VCaP (cell line): ENCODE measurements around the gene ZNF484.
A peak's percentile ranks its signal among the peaks of the same experiment; 100 is the strongest.
"Not testable (repeated sequence)": the region's sequence is repeated elsewhere in the genome, so short reads cannot be mapped to it uniquely, and the experiment has no call there.

Source experiments
- H3K27ac ChIP-seq: fragments of 450-650 bp; 2 replicates; pipeline ENCODE4 v1.5.1; 2017
- TF ChIP-seq, protein P1 (sequence below): fragments of 450-650 bp; conservative IDR thresholded peaks from 2 replicates; pipeline ENCODE4 v1.5.1; 2017; ENCODE audit warnings: mild to moderate bottlenecking, moderate library complexity

ZNF484 gene

DNA sequence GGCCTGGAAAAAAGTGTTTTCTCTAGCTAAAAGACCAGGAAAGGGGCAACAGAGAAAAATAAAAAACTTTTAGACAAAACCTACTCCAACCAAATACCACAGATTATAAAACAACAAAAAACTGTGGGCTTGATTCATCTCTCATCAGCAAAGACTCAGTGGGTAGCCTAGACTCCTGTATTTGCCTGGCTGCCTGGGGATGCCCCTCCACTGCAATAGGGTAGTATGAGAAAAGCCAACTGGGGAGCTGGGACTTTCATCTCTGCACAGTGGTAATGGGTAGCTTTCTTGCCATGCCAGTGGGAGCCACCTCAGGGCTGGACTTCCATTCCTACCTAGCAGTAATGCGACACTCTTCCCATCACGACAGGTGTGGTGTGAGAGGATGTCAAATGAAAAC, 7.5 kb downstream of the ZNF484 start:
- TF ChIP-seq, protein P1, sequence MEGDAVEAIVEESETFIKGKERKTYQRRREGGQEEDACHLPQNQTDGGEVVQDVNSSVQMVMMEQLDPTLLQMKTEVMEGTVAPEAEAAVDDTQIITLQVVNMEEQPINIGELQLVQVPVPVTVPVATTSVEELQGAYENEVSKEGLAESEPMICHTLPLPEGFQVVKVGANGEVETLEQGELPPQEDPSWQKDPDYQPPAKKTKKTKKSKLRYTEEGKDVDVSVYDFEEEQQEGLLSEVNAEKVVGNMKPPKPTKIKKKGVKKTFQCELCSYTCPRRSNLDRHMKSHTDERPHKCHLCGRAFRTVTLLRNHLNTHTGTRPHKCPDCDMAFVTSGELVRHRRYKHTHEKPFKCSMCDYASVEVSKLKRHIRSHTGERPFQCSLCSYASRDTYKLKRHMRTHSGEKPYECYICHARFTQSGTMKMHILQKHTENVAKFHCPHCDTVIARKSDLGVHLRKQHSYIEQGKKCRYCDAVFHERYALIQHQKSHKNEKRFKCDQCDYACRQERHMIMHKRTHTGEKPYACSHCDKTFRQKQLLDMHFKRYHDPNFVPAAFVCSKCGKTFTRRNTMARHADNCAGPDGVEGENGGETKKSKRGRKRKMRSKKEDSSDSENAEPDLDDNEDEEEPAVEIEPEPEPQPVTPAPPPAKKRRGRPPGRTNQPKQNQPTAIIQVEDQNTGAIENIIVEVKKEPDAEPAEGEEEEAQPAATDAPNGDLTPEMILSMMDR: no peak

DNA sequence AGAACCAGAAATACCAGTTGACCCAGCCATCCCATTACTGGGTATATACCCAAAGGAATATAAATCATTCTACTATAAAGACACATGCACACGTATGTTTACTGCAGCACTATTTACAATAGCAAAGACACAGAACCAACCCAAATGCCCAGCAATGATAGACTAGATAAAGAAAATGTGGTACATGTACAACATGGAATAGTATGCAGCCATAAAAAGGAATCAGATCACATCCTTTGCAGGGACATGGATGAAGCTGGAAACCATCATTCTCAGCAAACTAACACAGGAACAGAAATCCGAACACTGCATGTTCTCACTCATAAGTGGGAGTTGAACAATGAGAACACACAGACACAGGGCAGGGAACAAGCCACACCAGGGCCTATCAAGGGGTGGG, 11.2 kb downstream of the ZNF484 start:
- H3K27ac ChIP-seq: not testable (repeated sequence)

More for the DNA sequence above, 7.5 kb downstream of the ZNF484 start:
- no peak overlapping the region for H3K27ac ChIP-seq

GRCh38 chr9:92864152-92864551, 13.7 kb downstream of the ZNF484 start:
- TF ChIP-seq, protein P1: no peak
- no peak overlapping the region for H3K27ac ChIP-seq

DNA sequence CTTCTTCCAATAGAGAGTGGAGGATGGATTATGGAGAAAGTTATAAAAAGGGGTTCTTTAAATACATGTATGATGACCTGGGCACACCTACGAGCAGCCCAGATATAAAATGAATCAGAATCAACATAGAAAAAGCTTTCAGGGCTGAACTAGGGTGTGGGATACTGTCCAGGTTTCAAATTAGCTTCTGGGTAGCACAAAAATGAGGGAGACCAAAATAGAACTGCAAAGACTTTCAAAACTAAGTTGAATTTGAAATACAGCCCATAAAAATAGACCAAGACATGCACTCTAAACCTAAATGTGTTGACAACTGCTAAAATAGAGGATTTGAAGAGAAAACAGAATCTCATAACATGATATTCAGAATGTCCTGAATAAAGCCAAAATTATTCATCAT, 17.0 kb downstream of the ZNF484 start:
- TF ChIP-seq, protein P1: no peak
- H3K27ac ChIP-seq: no peak overlapping the region

GRCh38 chr9:92857236-92857635, 20.6 kb downstream of the ZNF484 start:
- TF ChIP-seq, protein P1: no peak
- H3K27ac ChIP-seq: no peak overlapping the region

GRCh38 chr9:92853716-92854115, 24.1 kb downstream of the ZNF484 start:
- TF ChIP-seq, protein P1: no peak
- no peak overlapping the region for H3K27ac ChIP-seq

GRCh38 chr9:92850898-92851297, 26.9 kb downstream of the ZNF484 start:
- no peak overlapping the region for H3K27ac ChIP-seq
- TF ChIP-seq, protein P1: peak; percentile 51

DNA sequence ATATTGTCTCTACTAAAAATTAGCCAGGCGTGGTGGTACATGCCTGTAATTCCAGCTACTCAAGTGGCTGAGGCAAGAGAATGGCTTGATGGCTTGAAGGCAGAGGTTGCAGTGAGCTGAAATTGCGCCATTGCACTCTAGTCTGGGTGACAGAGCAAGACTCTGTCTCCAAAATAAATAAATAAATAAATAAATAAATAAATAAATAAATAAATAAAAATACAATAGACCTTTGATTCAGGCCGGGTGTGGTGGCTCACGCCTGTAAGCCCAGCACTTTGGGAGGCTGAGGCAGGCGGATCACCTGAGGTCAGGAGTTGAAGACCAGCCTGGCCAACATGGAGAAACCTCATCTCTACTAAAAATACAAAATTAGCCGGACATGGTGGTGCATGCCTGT, 29.1 kb downstream of the ZNF484 start:
- H3K27ac ChIP-seq: not testable (repeated sequence)

GRCh38 chr9:92846662-92847145, 31.1 kb downstream of the ZNF484 start:
- TF ChIP-seq, protein P1: no peak
- H3K27ac ChIP-seq: no peak overlapping the region

GRCh38 chr9:92838411-92838810, 39.4 kb downstream of the ZNF484 start:
- not testable (repeated sequence) for H3K27ac ChIP-seq
